Skeletal muscle cell (primary cell): ENCODE measurements around the gene FAP.

Source experiments
- DNase-seq: peaks from one replicate; pipeline ENCODE4 v3.0.0-alpha.2; 2010; ENCODE audit warnings: low read depth
- H3K4me3 ChIP-seq: 2 replicates; pipeline ENCODE4 v1.5.1; 2011; ENCODE audit warnings: low read depth, mild to moderate bottlenecking, control low read depth, low read length, moderate library complexity

FAP gene

DNA sequence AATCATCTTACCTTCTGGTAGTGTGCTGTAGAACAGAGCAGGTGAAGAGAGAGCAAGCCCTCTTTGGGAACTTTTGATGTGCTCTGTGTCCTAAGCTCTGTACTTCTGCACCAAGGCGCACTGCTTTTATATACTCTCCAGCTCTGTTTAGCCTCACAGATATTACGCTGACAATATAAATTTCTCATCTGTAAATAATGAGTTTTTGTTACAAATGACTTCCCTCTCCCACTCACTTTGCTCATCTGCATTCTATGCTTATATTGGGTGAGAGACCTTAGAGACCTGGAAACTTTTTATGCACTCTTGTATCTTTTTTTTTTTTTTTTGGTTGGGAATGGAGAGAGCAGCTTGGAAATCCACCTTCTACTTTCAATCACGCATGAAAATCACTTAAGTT lies 91.1 kb downstream of the FAP start, which contains the start of gene GCG:
Gene GCG, minus strand, starts transcription at position 101 of the 400 bp plus-strand sequence. CDS start 3,069 bp downstream, outside the sequence.
- DNase-seq = no peak
- H3K4me3 ChIP-seq = no peak within 1 kb of the TSS

DNA sequence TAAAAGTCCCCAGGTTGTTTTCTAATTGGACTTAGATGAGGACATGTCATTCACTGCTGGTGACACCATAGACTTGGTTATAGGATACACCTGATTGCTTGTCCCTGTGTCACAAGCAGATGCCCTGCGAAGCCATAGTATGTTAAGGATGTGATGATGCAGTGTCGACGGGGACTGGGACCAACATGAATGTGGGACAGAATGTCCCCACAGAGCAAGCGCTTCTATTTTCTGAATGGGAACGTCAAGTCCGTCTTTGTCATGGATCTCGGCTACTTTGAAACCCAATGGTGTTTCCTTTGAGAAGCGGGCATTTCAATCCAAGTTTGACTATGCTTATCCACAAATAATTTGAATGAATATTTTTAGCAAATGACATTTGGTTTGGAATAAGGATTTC lies 93.3 kb downstream of the FAP start:
- DNase-seq = no peak
- no peak overlapping the region for H3K4me3 ChIP-seq

DNA sequence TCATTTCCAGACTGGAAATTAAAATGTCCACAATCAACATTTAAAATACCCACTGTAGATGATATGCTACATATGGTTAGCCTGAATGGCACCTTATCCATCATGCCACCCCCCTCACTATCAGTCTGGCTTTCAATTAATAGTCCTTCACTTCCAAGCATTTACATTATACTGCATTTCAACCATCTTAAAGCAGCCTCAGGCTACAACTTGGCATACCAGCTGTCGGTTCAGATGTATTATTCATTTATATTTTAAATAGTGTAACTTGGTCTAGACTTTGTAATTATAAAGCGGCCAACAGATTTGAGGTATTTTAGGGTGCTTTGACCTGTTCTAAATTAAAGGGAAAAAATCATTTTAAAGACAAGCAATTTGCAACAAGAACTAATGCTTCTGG lies 93.8 kb downstream of the FAP start:
- no peak for DNase-seq
- H3K4me3 ChIP-seq = no peak overlapping the region

DNA sequence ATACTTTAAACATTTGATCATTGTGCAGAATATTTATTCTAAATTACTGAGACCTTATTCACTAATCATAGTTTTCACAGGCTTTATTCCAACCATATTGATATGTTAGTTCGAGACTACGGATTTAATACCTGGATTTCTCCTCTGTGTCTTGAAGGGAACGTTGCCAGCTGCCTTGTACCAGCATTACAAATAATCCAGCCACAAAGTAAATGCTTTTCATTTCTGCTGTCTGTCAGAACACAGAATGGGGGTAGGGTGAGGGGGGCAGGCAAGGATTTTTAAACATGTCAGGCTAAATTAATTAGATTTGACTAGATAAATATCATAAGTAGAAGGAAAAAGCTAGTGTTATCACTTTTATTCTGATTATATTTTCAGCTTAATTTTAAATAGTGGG lies 94.3 kb downstream of the FAP start:
- no peak overlapping the region for H3K4me3 ChIP-seq
- no peak for DNase-seq

DNA sequence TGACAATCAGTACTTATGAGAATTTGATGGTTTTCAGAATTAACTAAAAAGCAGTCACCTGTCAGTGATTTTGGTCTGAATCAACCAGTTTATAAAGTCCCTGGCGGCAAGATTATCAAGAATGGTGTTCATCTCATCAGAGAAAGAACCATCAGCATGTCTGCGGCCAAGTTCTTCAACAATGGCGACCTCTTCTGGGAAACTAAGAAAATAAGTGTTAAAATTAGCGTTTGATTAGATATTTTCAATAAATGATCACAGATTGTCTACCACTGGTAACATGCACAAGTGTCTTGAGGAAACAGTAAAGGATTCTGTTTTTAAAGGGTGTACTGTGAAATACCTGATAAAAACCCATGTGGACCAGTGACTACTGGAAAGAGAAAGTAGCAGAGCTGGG lies 99.3 kb downstream of the FAP start:
- DNase-seq = no peak
- H3K4me3 ChIP-seq = no peak overlapping the region

DNA sequence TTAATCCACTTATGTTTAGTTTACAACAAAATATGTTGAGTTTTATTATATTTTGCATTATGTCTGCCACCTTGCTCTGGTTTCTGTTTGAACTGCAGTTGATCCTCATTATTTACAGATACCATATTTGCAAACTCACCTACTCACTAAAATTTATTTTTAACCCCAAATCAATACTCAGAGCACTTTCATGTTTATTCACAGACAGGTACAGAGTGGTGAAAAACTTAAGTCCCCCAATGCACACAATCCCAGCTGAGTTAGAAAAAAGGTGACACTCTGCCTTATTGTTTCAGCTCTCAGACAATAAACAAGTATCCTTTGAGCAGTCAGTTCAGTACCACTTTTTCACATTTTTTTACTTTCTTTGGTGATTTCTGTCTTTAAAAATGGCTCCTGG lies 104.9 kb downstream of the FAP start:
- H3K4me3 ChIP-seq = no peak overlapping the region

DNA sequence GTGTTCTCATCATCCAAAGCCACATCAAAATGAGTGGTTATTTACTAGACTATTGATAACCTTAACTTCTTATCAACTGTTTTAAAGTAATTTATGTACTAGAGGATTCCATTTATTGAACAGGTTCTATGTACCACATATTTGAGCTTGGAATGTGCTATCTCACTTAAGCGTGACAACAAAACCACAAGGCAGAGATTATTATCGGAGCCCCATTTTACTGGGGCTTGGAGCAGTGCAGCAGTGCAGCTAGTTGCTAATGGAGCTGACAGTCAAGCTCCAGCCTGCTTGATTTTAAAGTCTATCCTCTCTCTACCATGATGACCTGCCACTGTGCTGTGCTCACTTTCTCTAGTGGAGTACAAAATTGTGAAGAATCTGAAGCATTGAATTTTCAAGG lies 115.8 kb downstream of the FAP start:
- DNase-seq = no peak
- no peak overlapping the region for H3K4me3 ChIP-seq

More for the DNA sequence above, 104.9 kb downstream of the FAP start:
- no peak for DNase-seq

DNA sequence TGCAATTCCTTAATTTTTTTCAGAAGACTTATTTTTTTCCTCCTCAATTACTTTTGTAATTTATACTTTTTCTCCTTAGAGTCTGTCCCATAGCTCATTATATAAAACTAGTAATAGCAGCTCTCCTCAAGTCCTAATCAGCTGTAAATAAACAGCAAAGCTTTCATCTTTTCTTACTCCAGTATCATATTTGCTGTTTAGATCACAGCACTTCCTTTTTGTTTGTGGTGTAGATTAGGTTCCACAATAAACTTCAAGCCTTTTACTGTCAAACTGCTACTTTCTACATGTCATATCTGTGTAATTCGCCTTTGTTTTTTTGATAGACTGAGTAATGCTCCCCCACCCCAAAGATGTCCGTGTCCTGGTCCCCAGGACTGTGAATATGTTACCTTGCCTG lies 116.7 kb downstream of the FAP start:
- no peak overlapping the region for H3K4me3 ChIP-seq
- no peak for DNase-seq

DNA sequence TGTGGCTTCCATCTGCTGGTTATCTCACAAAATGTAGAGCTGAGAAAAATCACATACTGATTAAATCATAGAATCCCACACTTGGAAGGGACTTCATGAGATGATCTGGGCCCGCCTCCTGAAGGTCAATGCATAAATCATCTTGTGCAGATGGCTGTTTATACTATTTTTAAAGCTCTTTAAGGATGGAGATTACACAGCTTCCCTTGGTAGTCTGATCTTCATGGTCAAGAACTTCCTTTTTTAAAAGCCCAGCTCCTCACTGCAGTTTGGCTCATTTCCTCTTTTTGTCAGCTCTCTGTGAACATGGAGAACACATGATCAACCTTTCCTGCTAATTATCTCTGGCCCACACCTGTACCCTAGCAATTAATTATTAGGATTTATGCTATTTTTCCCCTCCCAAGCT lies 117.1 kb downstream of the FAP start:
- DNase-seq = no peak

DNA sequence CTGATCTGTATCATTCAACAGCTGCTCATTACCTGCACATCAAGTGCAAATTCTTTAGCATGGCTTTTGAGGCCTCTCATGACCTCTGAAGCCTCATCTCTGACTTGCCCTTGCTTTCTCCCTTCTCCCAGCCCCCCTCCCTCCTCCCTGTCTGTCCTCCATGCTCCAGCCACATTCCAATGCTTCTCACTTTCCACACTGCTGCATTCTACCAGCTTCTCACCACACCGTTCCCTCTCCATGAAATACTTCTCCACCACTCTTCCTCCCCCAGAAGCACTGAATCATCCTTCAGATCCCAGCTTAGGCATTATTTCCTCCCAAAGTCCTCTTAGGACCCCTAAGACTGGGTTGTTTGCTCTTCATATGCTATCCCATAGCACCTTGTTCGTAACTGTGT lies 118.1 kb downstream of the FAP start:
- DNase-seq = no peak
- H3K4me3 ChIP-seq = no peak overlapping the region

More for the DNA sequence above, 117.1 kb downstream of the FAP start:
- no peak overlapping the region for H3K4me3 ChIP-seq

DNA sequence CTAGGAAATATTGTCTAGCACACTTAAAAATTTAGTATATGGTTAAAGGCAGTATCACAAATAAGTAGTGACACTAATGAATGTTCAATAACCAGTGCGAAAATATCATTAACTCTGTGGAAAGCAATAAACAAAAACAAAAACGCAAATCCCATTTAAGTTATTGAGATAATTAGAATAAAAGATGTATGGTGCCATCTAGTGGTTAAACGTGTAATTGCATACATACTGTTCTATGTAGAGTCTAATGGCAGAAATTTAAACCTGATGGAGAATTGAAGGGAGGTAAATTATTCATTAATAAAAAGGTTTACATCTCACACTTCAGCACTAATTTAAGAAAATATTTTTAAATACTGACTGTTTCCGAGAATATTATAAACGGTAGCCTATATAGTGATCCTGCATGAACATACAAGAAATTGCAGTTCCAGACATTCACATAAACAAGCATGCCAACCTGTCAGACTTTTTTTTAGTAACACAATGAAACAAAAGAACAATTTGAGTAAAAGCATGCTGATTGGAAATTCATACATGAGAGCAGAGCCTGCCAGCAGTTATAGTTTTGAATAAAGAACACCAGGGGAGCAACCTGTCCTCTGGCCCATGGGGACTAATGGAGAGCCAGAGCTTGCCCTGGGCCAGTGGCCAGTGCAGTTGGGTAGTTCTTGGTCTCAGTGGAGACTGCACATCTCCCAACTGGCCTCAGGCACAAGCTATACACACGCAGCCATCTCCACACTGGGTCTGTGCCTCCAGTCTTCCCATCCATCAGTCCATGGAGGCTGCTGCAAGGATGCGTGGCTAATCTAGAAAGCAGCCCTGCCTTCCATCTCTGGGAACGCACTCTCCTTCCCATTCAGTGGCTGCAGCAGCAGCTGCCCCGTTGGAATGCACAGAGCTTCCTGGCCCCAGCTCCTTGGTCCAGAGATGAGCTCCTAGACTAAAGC lies 119.2 kb downstream of the FAP start:
- no peak overlapping the region for H3K4me3 ChIP-seq
- DNase-seq = no peak
